Loucy (cell line): Measurements from ENCODE around the gene FLACC1.

Experiments
- EZH2phosphoT487 ChIP-seq: fragments of 200-600 bp; IDR thresholded peaks from 2 replicates; pipeline ENCODE4 v1.6.1; 2018; ENCODE audit warnings: antibody characterized with exemption, mild to moderate bottlenecking, moderate library complexity, borderline replicate concordance
- TF ChIP-seq, protein P1 (sequence below): fragments of 200-600 bp; sonication (generic); conservative IDR thresholded peaks from 2 replicates; pipeline ENCODE4 v1.5.1; 2014; ENCODE audit warnings: mild to moderate bottlenecking, antibody characterized with exemption, low read length

- TF ChIP-seq, protein P1, sequence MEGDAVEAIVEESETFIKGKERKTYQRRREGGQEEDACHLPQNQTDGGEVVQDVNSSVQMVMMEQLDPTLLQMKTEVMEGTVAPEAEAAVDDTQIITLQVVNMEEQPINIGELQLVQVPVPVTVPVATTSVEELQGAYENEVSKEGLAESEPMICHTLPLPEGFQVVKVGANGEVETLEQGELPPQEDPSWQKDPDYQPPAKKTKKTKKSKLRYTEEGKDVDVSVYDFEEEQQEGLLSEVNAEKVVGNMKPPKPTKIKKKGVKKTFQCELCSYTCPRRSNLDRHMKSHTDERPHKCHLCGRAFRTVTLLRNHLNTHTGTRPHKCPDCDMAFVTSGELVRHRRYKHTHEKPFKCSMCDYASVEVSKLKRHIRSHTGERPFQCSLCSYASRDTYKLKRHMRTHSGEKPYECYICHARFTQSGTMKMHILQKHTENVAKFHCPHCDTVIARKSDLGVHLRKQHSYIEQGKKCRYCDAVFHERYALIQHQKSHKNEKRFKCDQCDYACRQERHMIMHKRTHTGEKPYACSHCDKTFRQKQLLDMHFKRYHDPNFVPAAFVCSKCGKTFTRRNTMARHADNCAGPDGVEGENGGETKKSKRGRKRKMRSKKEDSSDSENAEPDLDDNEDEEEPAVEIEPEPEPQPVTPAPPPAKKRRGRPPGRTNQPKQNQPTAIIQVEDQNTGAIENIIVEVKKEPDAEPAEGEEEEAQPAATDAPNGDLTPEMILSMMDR, result no peak
- no peak for TF ChIP-seq EZH2phosphoT487
These were observed 107.3 kb downstream of the FLACC1 start for GRCh38 chr2:201249889-201250288.
